Panc1 (cell line): ENCODE results near the gene HNRNPA3. TPM values are rescaled to one million over a fixed set of nuclear protein-coding genes. Genes with fewer than 3 reads are reported as not detected.
A peak's percentile ranks its signal among the peaks of the same experiment; 100 is the strongest.

Experiments used
- ATAC-seq: fragments of 200-7000 bp; cut with Tn5 transposase; 2 replicates; pipeline ENCODE4 v1.9.1; 2020; ENCODE audit warnings: mild to moderate bottlenecking, moderate library complexity
- BruUV-seq: library from RNA; stranded (reverse); fragments of 400-500 nt; replicated peaks from 2 replicates; lab custom pipeline; 2021; lab: Mats Ljungman, UMichigan
- CTCF ChIA-PET: fragments of 300-600 bp; sonication (Branson Sonifier 250); formaldehyde crosslinking; loops from one replicate; lab custom pipeline; 2022; ENCODE audit warnings: antibody characterized with exemption; lab: Charles Lee
- POLR2A ChIA-PET: fragments of 300-600 bp; sonication (Branson Sonifier 250); formaldehyde crosslinking; loops from one replicate; lab custom pipeline; 2022; ENCODE audit warnings: antibody characterized with exemption; lab: Charles Lee
- DNase-seq: peaks from one replicate; pipeline ENCODE4 v3.0.0-alpha.2; 2010; ENCODE audit warnings: low read depth, low spot score
- H3K27ac ChIP-seq: 2 replicates; pipeline ENCODE4 v1.5.1; 2011; ENCODE audit warnings: mild to moderate bottlenecking, low read length, inconsistent platforms
- H3K27me3 ChIP-seq: fragments of 200-500 bp; sonication (Bioruptor generic); 2 replicates; pipeline ENCODE4 v1.6.0; 2014; ENCODE audit warnings: low read length, inconsistent platforms; ENCODE audit not compliant: control insufficient read depth, insufficient read depth
- H3K36me3 ChIP-seq: fragments of 200-500 bp; sonication (Bioruptor generic); 2 replicates; pipeline ENCODE4 v1.5.1; 2014; ENCODE audit warnings: inconsistent platforms, mild to moderate bottlenecking, low read length, moderate library complexity; ENCODE audit not compliant: control insufficient read depth, insufficient read depth
- H3K4me1 ChIP-seq: 2 replicates; pipeline ENCODE4 v1.5.1; 2011; ENCODE audit warnings: inconsistent platforms, mild to moderate bottlenecking, low read length, moderate library complexity; ENCODE audit not compliant: control insufficient read depth, insufficient read depth
- H3K4me3 ChIP-seq, 2 experiments: 2 replicates each; pipeline ENCODE4 v1.5.1; 2011 to 2012; ENCODE audit warnings: low read depth in 2 of 2, low read length in 2 of 2, mild to moderate bottlenecking in 2 of 2, inconsistent platforms in 1 of 2, moderate library complexity in 1 of 2
- H3K9me3 ChIP-seq: fragments of 200-500 bp; sonication (Bioruptor generic); 2 replicates; pipeline ENCODE4 v1.5.1; 2014; ENCODE audit warnings: low read depth, mild to moderate bottlenecking, inconsistent platforms, low read length, moderate library complexity; ENCODE audit not compliant: control insufficient read depth, insufficient read depth
- CTCF ChIP-seq: fragments of 450-650 bp; IDR thresholded peaks from 2 replicates; pipeline ENCODE4 v1.5.1; 2017; ENCODE audit warnings: mild to moderate bottlenecking
- POLR2AphosphoS5 ChIP-seq: IDR thresholded peaks from 2 replicates; pipeline ENCODE4 v1.6.1; 2012; ENCODE audit warnings: mild to moderate bottlenecking, low read depth, low read length, moderate library complexity
- REST ChIP-seq, 2 experiments: IDR thresholded peaks; 2 replicates each; pipeline ENCODE4 v1.6.1; 2011 to 2012; ENCODE audit warnings: low read depth in 2 of 2, control low read depth in 1 of 2, low read length in 1 of 2, mild to moderate bottlenecking in 1 of 2, moderate library complexity in 1 of 2; ENCODE audit not compliant: insufficient read depth in 1 of 2
- SIN3A ChIP-seq: IDR thresholded peaks from 2 replicates; pipeline ENCODE4 v1.6.1; 2012; ENCODE audit warnings: low read depth, mild to moderate bottlenecking, low read length, moderate library complexity, borderline replicate concordance; ENCODE audit not compliant: insufficient read depth
- TCF7L2 ChIP-seq: IDR thresholded peaks from 2 replicates; pipeline ENCODE4 v1.6.1; 2011; ENCODE audit warnings: mild to moderate bottlenecking, low read depth, low read length, inconsistent platforms
- in situ Hi-C: cut with HindIII; loops from 2 replicates; pipeline ENCODE4 v1.10.0; 2016; ENCODE audit warnings: low sequenced_read_pairs, low pct_unique_long_range_greater_than_20kb
- intact Hi-C: fragments of 100-400 bp; cut with micrococcal nuclease; formaldehyde crosslinking; loops from one replicate; pipeline ENCODE4 v1.10.0; 2022; ENCODE audit not compliant: unreplicated experiment
- total RNA-seq: library from RNA; stranded (reverse); gene quantifications from one replicate; pipeline ENCODE4 v1.2.1, GENCODE V29; 2021; ENCODE audit not compliant: unreplicated experiment

HNRNPA3 gene
- total RNA-seq, 1 experiment from 2014 or later: 228 TPM

GRCh38 chr2:177270531-177270930, 57.9 kb downstream of the HNRNPA3 start:
- no peak for TF ChIP-seq REST (IDR thresholded peaks at IDR 0.05; ENCODE audit: insufficient read depth in 1 of 2, low read depth in 2 of 2, low read length in 1 of 2)
- TF ChIP-seq SIN3A: no peak
- TF ChIP-seq CTCF: no peak
- TF ChIP-seq TCF7L2: no peak
- no peak for TF ChIP-seq POLR2AphosphoS5
- no peak overlapping the region for H3K4me3 ChIP-seq
- peak overlapping the region; percentile 99 for H3K27ac ChIP-seq
- no peaks in the 10 kb centered on the region for H3K9me3 ChIP-seq
- DNase-seq: no peak
- no peaks in the 10 kb centered on the region for H3K27me3 ChIP-seq
- no peak for ATAC-seq
- intact Hi-C loops: no loop called here
- H3K36me3 ChIP-seq: no peaks in the 10 kb centered on the region
- ChIA-PET CTCF (no interaction called here), POLR2A (interaction anchor here (0.6 kb wide), 1 partner anchor 1161 kb away, joined by 3 read pairs; no protein-coding TSS in a partner anchor)
- in situ Hi-C loops: no loop called here
- peaks cover 73% of the 10 kb centered on the region for H3K4me1 ChIP-seq
- no TSS peak for BruUV-seq

GRCh38 chr2:177271981-177272666, 59.5 kb downstream of the HNRNPA3 start:
- peak overlapping the region; percentile 99 for H3K27ac ChIP-seq
- H3K27me3 ChIP-seq: no peaks in the 10 kb centered on the region
- in situ Hi-C loops: no loop called here
- intact Hi-C loops: no loop called here
- ChIA-PET POLR2A (interaction anchor here (0.6 to 1.3 kb wide), 3 partner anchors 11 to 107 kb away, joined by 3 to 4 read pairs (median 3); partner anchors contain the start of gene HNRNPA3), CTCF (interaction anchor here (1.0 to 1.5 kb wide), 2 partner anchors 24 to 107 kb away, joined by 3 to 4 read pairs; no protein-coding TSS in a partner anchor)
- H3K4me1 ChIP-seq: peaks cover 58% of the 10 kb centered on the region
- BruUV-seq: no TSS peak
- DNase-seq (no peak), ATAC-seq (peak; percentile 62)
- TF ChIP-seq TCF7L2: no peak
- TF ChIP-seq REST (IDR thresholded peaks at IDR 0.05; ENCODE audit: insufficient read depth in 1 of 2, low read depth in 2 of 2, low read length in 1 of 2): no peak
- no peak for TF ChIP-seq POLR2AphosphoS5
- TF ChIP-seq CTCF: no peak
- TF ChIP-seq SIN3A: no peak
- H3K9me3 ChIP-seq: no peaks in the 10 kb centered on the region
- no peaks in the 10 kb centered on the region for H3K36me3 ChIP-seq
- H3K4me3 ChIP-seq: no peak overlapping the region
